Renal cortex interstitium (tissue), 11 donors: Measurements from ENCODE around the gene PTPRT. TPM values are rescaled to one million over a fixed set of nuclear protein-coding genes. Genes with fewer than 3 reads are reported as not detected.

Source experiments
- DNase-seq, 11 donors: peaks; one replicate each; pipeline ENCODE4 v3.0.0-alpha.2; 2013; ENCODE audit warnings: low read depth in 9 of 11, low spot score in 4 of 11; ENCODE audit errors: extremely low read depth in 1 of 11
- polyA plus RNA-seq, 3 donors: library from polyadenylated mRNA; unstranded; fragments of 120-200 nt; gene quantifications; one replicate each; pipeline ENCODE4 v1.2.1, GENCODE V29; 2013; ENCODE audit not compliant: insufficient read length in 3 of 3

PTPRT gene
- polyA plus RNA-seq, 3 donors, result 0.78 to 1.0 (median 0.86) TPM

DNA sequence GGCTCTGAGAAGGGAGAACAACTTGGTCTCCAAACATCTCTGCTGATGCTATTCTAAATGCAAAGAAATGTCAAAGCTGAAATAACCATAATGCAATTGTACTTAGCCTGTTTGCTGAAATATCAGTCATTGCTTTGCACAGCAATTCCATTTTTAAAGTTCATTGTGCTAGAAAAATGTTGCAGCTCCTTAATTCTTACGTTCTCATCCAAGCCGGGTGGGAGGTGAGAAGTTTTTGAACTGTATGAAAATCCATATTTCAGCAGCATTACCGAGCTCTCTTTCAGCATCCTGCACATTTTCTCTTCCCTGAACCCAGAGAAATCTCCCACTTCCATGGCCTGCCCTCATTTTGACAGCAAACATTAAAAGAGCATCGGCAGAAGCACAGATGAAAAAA is 630.0 kb downstream of the PTPRT start:
- no peak for DNase-seq

DNA sequence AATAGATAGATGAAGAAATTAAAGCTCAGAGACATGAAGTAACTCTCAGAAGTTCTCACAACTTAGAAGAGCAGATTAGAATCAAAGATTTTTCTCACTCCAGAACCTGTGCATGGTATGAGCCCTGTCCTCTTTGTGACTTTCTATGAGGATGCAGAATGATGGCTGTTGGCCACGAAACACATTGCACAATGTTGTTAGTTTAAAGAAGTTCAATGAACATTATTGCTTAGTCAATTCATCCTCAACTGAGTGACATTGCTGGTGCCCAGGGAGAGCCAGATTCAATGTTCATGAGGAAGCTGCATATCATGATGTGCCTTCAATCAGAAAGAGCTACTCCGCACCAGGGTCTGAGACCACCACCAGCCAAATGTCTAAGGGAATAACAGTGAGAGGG is 633.1 kb downstream of the PTPRT start:
- DNase-seq, result no peak

GRCh38 chr20:42553374-42553773 is 636.3 kb downstream of the PTPRT start:
- no peak for DNase-seq

GRCh38 chr20:42549496-42549895 is 640.2 kb downstream of the PTPRT start:
- DNase-seq, result no peak

DNA sequence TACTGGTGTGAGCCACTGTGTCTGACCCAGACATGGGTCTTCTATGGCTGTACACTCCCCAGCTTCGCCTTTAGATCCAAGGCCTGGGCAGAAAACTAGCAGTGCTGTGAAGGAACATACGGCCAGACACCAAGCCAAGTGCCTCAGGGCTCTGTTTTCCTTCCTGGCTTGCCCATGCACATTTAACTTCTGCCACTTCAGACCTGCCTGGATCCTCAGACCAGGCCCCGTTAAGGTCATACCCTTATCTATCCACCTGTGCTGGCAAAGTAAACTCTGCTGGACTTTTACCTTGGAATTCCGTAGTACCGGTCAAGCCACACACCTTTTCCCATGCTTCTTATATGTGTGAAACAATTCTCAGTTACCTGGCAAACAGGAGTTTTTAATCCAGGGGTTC is 644.8 kb downstream of the PTPRT start:
- DNase-seq, result no peak

GRCh38 chr20:42532831-42533230 is 656.9 kb downstream of the PTPRT start:
- DNase-seq, result no peak

- no peak for DNase-seq
Measured at GRCh38 chr20:42531508-42531961, 658.2 kb downstream of the PTPRT start.

GRCh38 chr20:42530855-42531448 is 658.8 kb downstream of the PTPRT start:
- DNase-seq, result peak; percentile 1 to 35 (median 10)

- DNase-seq, result no peak
Measured at GRCh38 chr20:42530191-42530590, 659.5 kb downstream of the PTPRT start.

GRCh38 chr20:42524058-42524457 is 665.6 kb downstream of the PTPRT start:
- no peak for DNase-seq

DNA sequence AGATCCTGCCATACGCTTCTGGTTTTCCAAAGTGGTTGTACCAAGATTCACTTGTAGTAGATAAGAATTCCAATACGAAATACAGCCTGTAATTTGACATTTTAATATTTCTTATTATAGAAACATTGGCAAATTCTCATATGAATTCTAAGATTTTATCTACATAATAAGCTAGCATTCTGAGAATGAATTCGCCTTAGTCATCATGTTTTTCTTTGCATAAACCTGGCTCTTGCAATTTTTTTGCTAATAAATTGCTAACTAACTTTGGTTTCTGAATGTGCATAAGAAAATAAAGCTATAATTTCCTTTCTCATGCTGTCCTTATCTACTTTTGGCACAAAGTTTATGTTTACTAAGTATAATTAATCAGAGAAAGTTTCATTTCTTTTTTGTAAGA is 673.0 kb downstream of the PTPRT start:
- no peak for DNase-seq

GRCh38 chr20:42510686-42511085 is 679.0 kb downstream of the PTPRT start:
- no peak for DNase-seq

DNA sequence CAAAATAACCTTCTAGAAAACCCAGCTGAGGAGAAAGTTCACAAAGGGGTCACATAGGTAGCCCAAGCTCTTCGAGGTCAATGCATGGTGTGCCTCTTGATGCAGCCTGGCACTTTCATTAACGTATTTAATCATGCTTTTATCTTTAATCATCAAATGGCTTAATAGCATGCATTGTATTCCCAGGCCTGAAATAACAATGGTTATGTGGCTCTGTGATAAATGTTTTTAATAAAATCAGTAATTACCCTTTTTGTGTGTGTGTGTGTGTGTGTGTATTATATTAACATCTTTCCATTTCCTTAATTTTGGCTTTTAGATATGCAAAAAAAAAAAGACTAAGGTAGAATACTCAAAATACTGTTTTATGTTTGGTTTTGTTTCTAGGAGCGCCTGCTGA is 681.8 kb downstream of the PTPRT start:
- no peak for DNase-seq

DNA sequence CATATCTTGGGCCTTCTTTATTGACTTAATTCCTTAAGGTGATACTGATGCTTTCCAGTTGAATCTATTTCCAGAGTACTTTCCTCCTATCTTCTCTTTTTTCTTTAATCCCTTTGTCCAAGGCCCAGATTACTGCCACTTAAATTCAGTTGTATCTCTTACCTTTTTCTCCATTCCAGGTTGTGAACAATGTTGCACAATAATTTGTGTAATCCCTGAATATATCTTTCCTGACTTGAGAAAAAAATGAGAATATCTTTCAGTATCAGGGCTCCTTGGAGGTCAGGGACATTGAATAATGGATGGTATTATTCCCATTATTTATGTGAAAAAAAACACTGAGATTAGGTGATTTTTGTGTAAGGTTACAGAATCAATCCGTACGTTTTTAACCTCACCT is 683.3 kb downstream of the PTPRT start:
- no peak for DNase-seq

GRCh38 chr20:42502591-42502990 is 687.1 kb downstream of the PTPRT start:
- DNase-seq, result no peak

GRCh38 chr20:42496595-42496994 is 693.1 kb downstream of the PTPRT start:
- DNase-seq, result no peak

- DNase-seq, result no peak
Measured at GRCh38 chr20:42494290-42494689, 695.4 kb downstream of the PTPRT start.

DNA sequence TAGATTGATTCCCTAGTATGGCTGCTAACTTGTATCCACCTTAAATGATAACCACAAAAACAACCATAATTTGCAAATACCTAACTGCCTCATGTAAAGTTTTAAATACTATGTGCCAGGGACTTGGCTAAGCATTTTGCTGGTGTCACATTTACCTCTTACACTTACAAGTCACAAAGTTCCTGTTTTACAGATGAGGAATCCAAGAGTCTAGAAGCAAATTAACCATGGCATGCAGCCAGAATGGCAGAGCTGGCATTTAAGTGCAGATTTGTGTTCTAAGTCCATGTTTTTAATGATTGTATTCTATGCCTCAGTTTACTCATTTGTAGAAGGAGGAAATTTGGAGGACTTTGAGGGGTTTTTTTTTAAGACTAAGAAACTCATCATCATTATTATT is 696.7 kb downstream of the PTPRT start:
- no peak for DNase-seq

DNA sequence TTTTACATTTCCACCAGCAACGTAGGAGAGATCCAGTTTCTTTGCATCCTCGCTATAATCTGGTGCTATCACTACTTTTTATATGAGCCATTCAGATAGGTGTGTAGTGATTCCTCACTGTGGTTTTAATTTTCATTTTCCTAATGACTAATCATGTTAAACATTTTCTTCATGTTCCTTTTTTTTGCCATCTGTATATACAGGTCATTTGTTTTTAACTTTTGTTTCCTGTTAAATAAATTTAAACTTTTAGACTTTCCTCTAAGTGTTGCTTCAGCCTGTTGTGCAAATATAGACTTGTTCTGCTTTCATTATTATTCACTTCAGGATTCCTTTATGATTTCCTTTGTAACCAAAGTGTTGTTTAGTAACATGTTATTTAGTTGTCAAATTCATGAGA is 697.4 kb downstream of the PTPRT start:
- DNase-seq, result no peak

DNA sequence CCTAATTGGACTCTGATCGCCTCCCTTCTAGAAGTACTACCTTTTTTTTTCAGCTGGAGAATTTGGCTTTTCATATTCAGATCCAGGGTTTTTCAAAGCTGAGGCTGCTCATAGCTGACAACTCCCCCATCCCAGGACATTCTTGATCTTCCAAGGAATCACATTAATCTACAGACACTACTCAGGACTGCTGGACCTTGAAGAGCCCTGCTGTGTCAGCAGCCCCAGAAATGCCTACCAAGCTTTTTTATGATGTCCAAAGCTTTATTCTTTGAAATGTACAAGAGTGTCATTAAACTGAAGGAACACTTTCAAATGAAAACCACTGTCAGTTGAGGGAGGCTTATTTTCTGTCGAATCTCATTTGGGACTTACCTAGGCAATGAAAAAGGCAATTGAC is 704.1 kb downstream of the PTPRT start:
- peak in 6 of 11 donors; percentile 9 to 57 (median 28) for DNase-seq

DNA sequence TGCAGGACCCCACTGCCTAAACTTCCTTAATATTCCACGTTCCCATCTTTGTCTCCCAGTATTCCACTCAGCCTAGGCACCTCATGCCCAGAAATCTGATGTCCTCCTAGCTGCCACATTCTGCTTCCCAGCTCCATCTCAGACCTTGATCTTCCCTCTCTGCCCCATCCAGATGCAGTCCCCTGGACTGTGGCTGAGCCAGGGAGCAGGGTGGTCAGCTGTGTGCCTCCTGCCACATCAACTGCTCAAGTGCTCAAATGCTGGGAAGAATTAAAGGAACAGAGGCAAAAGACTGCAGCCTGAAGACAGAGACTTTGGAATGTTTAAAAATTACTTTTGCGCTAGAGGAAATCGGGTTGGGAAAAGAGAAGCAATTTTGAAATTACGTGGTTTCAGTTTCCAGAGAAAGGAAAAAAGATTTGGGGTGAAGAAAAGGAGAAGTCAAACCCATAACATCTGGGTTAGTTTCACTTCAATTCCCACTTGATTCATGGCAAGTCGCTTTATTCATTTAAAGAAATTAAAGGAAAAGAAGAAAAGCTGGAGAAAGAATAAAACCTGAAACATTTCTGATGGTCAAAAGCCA is 704.8 kb downstream of the PTPRT start:
- no peak for DNase-seq
